Keratinocyte (primary cell): ENCODE measurements around the gene SLX4IP. TPM values are rescaled to one million over a fixed set of nuclear protein-coding genes. Genes with fewer than 3 reads are reported as not detected.

Source experiments
- DNase-seq: peaks from one replicate; pipeline ENCODE4 v3.0.0-alpha.2; 2011; ENCODE audit warnings: low read depth, missing footprints, low spot score
- FAIRE-seq: peaks from 2 replicates; lab custom pipeline; 2011; peaks lifted over from hg19 to GRCh38; lab: Jason Lieb, UNC
- H2AFZ ChIP-seq: 2 replicates; pipeline ENCODE4 v1.6.0; 2012; ENCODE audit warnings: low read length, control low read depth, inconsistent platforms; ENCODE audit not compliant: control insufficient read depth
- H3K27ac ChIP-seq: 2 replicates; pipeline ENCODE4 v1.5.1; 2011; ENCODE audit warnings: low read length; ENCODE audit not compliant: control insufficient read depth, insufficient read depth
- H3K27me3 ChIP-seq: 3 replicates; pipeline ENCODE4 v1.6.0; 2011; ENCODE audit warnings: low read length; ENCODE audit not compliant: control insufficient read depth, insufficient read depth; ENCODE audit errors: extremely low read depth
- H3K36me3 ChIP-seq, 2 experiments: 2 replicates in 1 of 2; 3 replicates in 1 of 2; pipeline ENCODE4 v1.5.1; 2011; ENCODE audit warnings: low read length in 2 of 2, mild to moderate bottlenecking in 1 of 2; ENCODE audit not compliant: control insufficient read depth in 2 of 2, insufficient read depth in 2 of 2; ENCODE audit errors: extremely low read depth in 1 of 2
- H3K4me1 ChIP-seq: 3 replicates; pipeline ENCODE4 v1.5.1; 2011; ENCODE audit warnings: low read length; ENCODE audit not compliant: control insufficient read depth, insufficient read depth; ENCODE audit errors: extremely low read depth
- H3K4me2 ChIP-seq: 3 replicates; pipeline ENCODE4 v1.6.0; 2011; ENCODE audit warnings: low read depth, low read length; ENCODE audit not compliant: control insufficient read depth, insufficient read depth; ENCODE audit errors: extremely low read depth
- H3K4me3 ChIP-seq, 3 experiments: fragments of 200-600 bp in 1 of 3; sonication (generic) in 1 of 3; 2 replicates in 2 of 3; 3 replicates in 1 of 3; pipeline ENCODE4 v1.5.1; 2011 to 2016; ENCODE audit warnings: low read length in 3 of 3, mild to moderate bottlenecking in 3 of 3, control low read depth in 2 of 3, inconsistent platforms in 1 of 3, low read depth in 1 of 3, mixed read lengths in 1 of 3, mixed run types in 1 of 3, moderate library complexity in 1 of 3; ENCODE audit not compliant: control insufficient read depth in 2 of 3, insufficient read depth in 2 of 3; ENCODE audit errors: extremely low read depth in 1 of 3
- H3K79me2 ChIP-seq: 2 replicates; pipeline ENCODE4 v1.6.0; 2012; ENCODE audit warnings: low read length; ENCODE audit not compliant: control insufficient read depth, insufficient read depth
- H3K9ac ChIP-seq: 3 replicates; pipeline ENCODE4 v1.6.0; 2011; ENCODE audit warnings: low read length; ENCODE audit not compliant: control insufficient read depth, insufficient read depth; ENCODE audit errors: extremely low read depth
- H3K9me1 ChIP-seq: 3 replicates; pipeline ENCODE4 v1.6.0; 2011; ENCODE audit warnings: low read length; ENCODE audit not compliant: control insufficient read depth, insufficient read depth; ENCODE audit errors: extremely low read depth
- H3K9me3 ChIP-seq: 2 replicates; pipeline ENCODE4 v1.5.1; 2012; ENCODE audit warnings: low read depth, low read length; ENCODE audit not compliant: control insufficient read depth
- H4K20me1 ChIP-seq: 3 replicates; pipeline ENCODE4 v1.6.0; 2011; ENCODE audit warnings: low read length; ENCODE audit not compliant: control insufficient read depth, insufficient read depth; ENCODE audit errors: extremely low read depth
- EZH2 ChIP-seq: IDR thresholded peaks from one replicate; pipeline ENCODE4 v1.6.1; 2012; ENCODE audit warnings: inconsistent platforms, mild to moderate bottlenecking, low read length, moderate library complexity
- dilution Hi-C: fragments of 300-500 bp; cut with MboI; formaldehyde crosslinking; loops from one replicate; pipeline ENCODE4 v1.7.0; 2020; ENCODE audit warnings: low sequenced_read_pairs; ENCODE audit not compliant: extremely low pct_ligation_motif_present
- polyA plus RNA-seq, 5 experiments: library from polyadenylated mRNA; depleted of rRNA in 3 of 5; stranded (reverse) in 3 of 5; stranded (forward) in 1 of 5; unstranded in 1 of 5; fragments of >200 nt; gene quantifications; 1 replicate in 1 of 5; 2 replicates in 3 of 5; 3 replicates in 1 of 5; pipeline versions ENCODE4 v1.2.1 to v1.2.3, GENCODE V29; 2011 to 2012; ENCODE audit warnings: missing spikeins in 2 of 5, low read depth in 1 of 5, low replicate concordance in 1 of 5
- TF ChIP-seq, protein P1 (sequence below), 3 experiments: IDR thresholded peaks in 1 of 3; conservative IDR thresholded peaks in 1 of 3; optimal IDR thresholded peaks in 1 of 3; 2 replicates in 2 of 3; 3 replicates in 1 of 3; pipeline versions ENCODE3 to v1.5.1; 2011; ENCODE audit warnings: low read length in 3 of 3, mild to moderate bottlenecking in 3 of 3, moderate library complexity in 2 of 3, control low read depth in 1 of 3, inconsistent platforms in 1 of 3; ENCODE audit not compliant: insufficient read depth in 2 of 3; ENCODE audit errors: extremely low read depth in 1 of 3

The SLX4IP gene
- polyA plus RNA-seq, 1 donor (not counting 4 experiments of a cell fraction or from before 2014, with no cell fraction given), result 3.0 TPM

DNA sequence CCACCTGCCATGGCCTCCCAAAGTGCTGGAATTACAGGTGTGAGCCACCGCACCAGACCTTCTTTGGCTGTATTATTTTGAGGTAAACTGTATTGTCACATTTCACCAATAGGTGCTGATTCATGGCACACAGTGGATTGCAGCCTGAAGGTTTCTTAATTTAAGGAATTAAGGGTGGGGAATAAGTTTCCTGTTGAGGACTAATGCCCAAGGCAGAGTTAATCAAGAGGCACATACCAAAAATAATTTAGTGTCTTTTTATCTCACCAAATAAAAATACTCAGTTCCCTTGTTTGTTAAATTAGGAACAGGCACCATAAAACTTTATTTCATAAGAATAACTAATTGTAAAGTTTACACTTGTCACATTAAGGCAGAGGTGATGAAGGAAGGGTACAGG, 103.7 kb downstream of the SLX4IP start:
- Histone ChIP-seq H3K9ac (no peak overlapping the region), H3K4me3 (no peak overlapping the region), H3K9me1 (no peaks in the 10 kb centered on the region), H3K27ac (no peak overlapping the region), H3K36me3 (peaks cover 0 to 1% of the 10 kb centered on the region in 2 experiments), H3K4me1 (peaks cover 31% of the 10 kb centered on the region), H3K79me2 (no peaks in the 10 kb centered on the region), H3K4me2 (no peak overlapping the region), H4K20me1 (no peaks in the 10 kb centered on the region), H3K9me3 (no peaks in the 10 kb centered on the region), H2AFZ (no peak overlapping the region), H3K27me3 (no peaks in the 10 kb centered on the region)
- TF ChIP-seq, protein P1, sequence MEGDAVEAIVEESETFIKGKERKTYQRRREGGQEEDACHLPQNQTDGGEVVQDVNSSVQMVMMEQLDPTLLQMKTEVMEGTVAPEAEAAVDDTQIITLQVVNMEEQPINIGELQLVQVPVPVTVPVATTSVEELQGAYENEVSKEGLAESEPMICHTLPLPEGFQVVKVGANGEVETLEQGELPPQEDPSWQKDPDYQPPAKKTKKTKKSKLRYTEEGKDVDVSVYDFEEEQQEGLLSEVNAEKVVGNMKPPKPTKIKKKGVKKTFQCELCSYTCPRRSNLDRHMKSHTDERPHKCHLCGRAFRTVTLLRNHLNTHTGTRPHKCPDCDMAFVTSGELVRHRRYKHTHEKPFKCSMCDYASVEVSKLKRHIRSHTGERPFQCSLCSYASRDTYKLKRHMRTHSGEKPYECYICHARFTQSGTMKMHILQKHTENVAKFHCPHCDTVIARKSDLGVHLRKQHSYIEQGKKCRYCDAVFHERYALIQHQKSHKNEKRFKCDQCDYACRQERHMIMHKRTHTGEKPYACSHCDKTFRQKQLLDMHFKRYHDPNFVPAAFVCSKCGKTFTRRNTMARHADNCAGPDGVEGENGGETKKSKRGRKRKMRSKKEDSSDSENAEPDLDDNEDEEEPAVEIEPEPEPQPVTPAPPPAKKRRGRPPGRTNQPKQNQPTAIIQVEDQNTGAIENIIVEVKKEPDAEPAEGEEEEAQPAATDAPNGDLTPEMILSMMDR (optimal IDR thresholded peaks at IDR 0.05 in 1 of 3, IDR thresholded peaks at IDR 0.05 in 1 of 3, conservative IDR thresholded peaks at IDR 0.05 in 1 of 3; ENCODE audit: extremely low read depth in 1 of 3, insufficient read depth in 2 of 3, low read length in 3 of 3), result no peak
- TF ChIP-seq EZH2, result no peak
- dilution Hi-C loops, result no loop called here
- FAIRE-seq (no peak), DNase-seq (no peak)

DNA sequence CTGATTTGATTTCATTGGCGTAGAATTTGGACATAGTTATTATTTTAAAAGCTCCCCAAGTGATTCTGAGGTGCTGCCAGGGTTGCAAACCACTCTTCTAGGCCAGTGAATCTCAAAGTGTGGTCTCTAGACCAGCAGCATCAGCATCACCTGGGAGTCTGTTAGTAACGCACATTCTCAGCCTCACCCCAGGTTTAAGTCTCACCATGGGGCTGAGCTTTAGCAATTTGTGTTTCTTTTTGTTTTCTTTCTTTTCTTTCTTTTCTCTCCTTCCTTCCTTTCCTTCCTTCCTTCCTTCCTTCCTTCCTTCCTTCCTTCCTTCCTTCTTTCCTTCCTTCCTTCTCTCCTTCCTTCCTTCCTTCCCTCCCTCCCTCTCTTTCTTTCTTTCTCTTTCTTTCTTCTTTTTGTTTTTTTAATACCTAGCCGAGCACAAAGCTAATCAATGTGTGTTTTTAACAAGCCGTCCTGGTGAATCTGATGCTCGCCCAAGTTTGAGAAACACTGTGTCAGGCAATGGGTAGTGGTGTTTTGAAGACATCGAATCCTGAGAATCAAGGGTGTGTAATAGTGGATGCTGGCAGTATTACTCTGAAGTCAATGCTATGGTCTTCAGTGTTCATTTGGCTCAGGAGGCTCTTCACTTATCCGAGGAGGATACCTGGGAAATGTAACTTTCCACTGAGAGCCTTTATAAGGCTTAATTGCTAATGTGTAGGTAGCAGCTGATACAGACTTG, 104.9 kb downstream of the SLX4IP start:
- Histone ChIP-seq H2AFZ (peak overlapping the region; percentile 68), H3K9ac (peak overlapping the region; percentile 73), H3K9me1 (no peaks in the 10 kb centered on the region), H3K4me2 (peak overlapping the region; percentile 90), H3K27ac (peak overlapping the region; percentile 89), H3K4me3 (peak overlapping the region in 2 of 3 experiments; percentile 29 to 51), H3K79me2 (no peaks in the 10 kb centered on the region), H3K4me1 (peaks cover 31% of the 10 kb centered on the region), H3K36me3 (no peaks in the 10 kb centered on the region), H3K9me3 (no peaks in the 10 kb centered on the region), H3K27me3 (no peaks in the 10 kb centered on the region), H4K20me1 (no peaks in the 10 kb centered on the region)
- FAIRE-seq (peak; percentile 56), DNase-seq (no peak)
- dilution Hi-C loops, result no loop called here
- TF ChIP-seq EZH2, result no peak
- TF ChIP-seq, protein P1 (optimal IDR thresholded peaks at IDR 0.05 in 1 of 3, IDR thresholded peaks at IDR 0.05 in 1 of 3, conservative IDR thresholded peaks at IDR 0.05 in 1 of 3; ENCODE audit: extremely low read depth in 1 of 3, insufficient read depth in 2 of 3, low read length in 3 of 3), result no peak
